Measurements from ENCODE around the gene GPR155.

DNA sequence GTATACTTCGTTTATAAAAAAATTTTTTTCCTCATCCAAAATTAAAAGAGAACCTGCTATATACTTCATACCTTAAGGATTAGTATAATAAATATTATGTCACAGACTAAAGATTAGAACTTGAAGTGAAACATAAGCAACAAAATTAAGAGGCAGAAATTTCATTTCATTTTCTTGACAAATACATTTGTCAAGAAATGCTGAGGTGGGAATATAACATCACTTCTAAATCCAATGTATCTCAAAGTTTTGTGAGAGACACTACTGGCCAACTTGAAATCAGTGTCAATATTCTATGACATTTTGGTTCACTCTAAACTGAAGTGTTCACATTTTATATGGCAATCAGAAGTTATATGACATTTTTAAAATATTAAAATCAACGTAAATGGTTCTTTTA is 47.5 kb downstream of the GPR155 start:
- TF ChIP-seq MXI1 (conservative IDR thresholded peaks at IDR 0.05; ENCODE audit: poor library complexity, severe bottlenecking) (no peak), EP300 (conservative IDR thresholded peaks at IDR 0.05; ENCODE audit: poor library complexity, severe bottlenecking) (no peak), POLR2AphosphoS5 (IDR thresholded peaks at IDR 0.05) (no peak), EZH2 (IDR thresholded peaks at IDR 0.05; ENCODE audit: borderline replicate concordance, insufficient read depth, low read length, poor library complexity, severe bottlenecking) (no peak), CTCF (IDR thresholded peaks at IDR 0.05; ENCODE audit: poor library complexity, severe bottlenecking) (no peak), RAD21 (conservative IDR thresholded peaks at IDR 0.05) (no peak), REST (IDR thresholded peaks at IDR 0.05; ENCODE audit: borderline replicate concordance) (no peak)

Measured in neural cell (in vitro differentiated cells).